Head of caudate nucleus (tissue), 42 donors: ENCODE results near the gene ANKMY2.
A peak's percentile ranks its signal among the peaks of the same experiment; 100 is the strongest.
"Not testable (repeated sequence)": the region's sequence is repeated elsewhere in the genome, so short reads cannot be mapped to it uniquely, and the experiment has no call there.

ENCODE experiments used
- DNase-seq, 42 donors: peaks; one replicate each; pipeline versions ENCODE4 v3.0.0 to v3.0.0-alpha.2; 2020 to 2021; ENCODE audit warnings: mixed read lengths in 7 of 42
- intact Hi-C: fragments of 100-400 bp; cut with DNase I; formaldehyde crosslinking; loops from one replicate; pipeline ENCODE4 v1.15.0; 2022

The ANKMY2 gene

GRCh38 chr7:16661924-16662323 is 16.4 kb upstream of the ANKMY2 start:
- intact Hi-C loops: no loop called here
- DNase-seq: no peak

GRCh38 chr7:16660702-16661464 is 15.3 kb upstream of the ANKMY2 start:
- no peak for DNase-seq
- intact Hi-C loops: no loop called here

- DNase-seq, intact Hi-C loops: not testable (repeated sequence)
Observed at GRCh38 chr7:16659854-16660497, 14.4 kb upstream of the ANKMY2 start.

GRCh38 chr7:16657656-16658279 is 12.2 kb upstream of the ANKMY2 start:
- no peak for DNase-seq
- intact Hi-C loops: no loop called here

GRCh38 chr7:16656141-16656540 is 10.6 kb upstream of the ANKMY2 start:
- intact Hi-C loops: no loop called here

GRCh38 chr7:16655394-16655793 is 9.8 kb upstream of the ANKMY2 start:
- no peak for DNase-seq
- intact Hi-C loops: no loop called here

More at GRCh38 chr7:16656141-16656540, 10.6 kb upstream of the ANKMY2 start:
- no peak for DNase-seq

- intact Hi-C loops: no loop called here
- no peak for DNase-seq
Observed at GRCh38 chr7:16652888-16653287, 7.3 kb upstream of the ANKMY2 start.

GRCh38 chr7:16652240-16652583 is 6.7 kb upstream of the ANKMY2 start:
- intact Hi-C loops: no loop called here
- DNase-seq: no peak

- intact Hi-C loops: no loop called here
Observed at GRCh38 chr7:16651396-16652239, 6.1 kb upstream of the ANKMY2 start.

GRCh38 chr7:16650266-16650665 is 4.7 kb upstream of the ANKMY2 start:
- intact Hi-C loops: no loop called here
- peak in 3 of 42 donors; percentile 11 to 51 (median 16) for DNase-seq

More at GRCh38 chr7:16651396-16652239, 6.1 kb upstream of the ANKMY2 start:
- no peak for DNase-seq

GRCh38 chr7:16649196-16649595 is 3.6 kb upstream of the ANKMY2 start:
- intact Hi-C loops: loop anchor here (5.0 kb wide), 1 partner anchor 227 kb away; the partner anchor contains the start of gene CRPPA
- DNase-seq: peak in 1 of 42 donors; percentile 18

- no peak for DNase-seq
- intact Hi-C loops: loop anchor here (5.0 kb wide), 1 partner anchor 226 kb away; the partner anchor contains the start of gene CRPPA
Observed at GRCh38 chr7:16648551-16648950, 3.0 kb upstream of the ANKMY2 start.

GRCh38 chr7:16647435-16647960 is 1.9 kb upstream of the ANKMY2 start:
- intact Hi-C loops: loop anchor here (5.0 kb wide), 1 partner anchor 225 kb away; the partner anchor contains the start of gene CRPPA
- DNase-seq: peak in 1 of 42 donors; percentile 13

GRCh38 chr7:16646472-16647072 is 1.0 kb upstream of the ANKMY2 start:
- intact Hi-C loops: loop anchor here (5.0 kb wide), 1 partner anchor 224 kb away; the partner anchor contains the start of gene CRPPA
- peak in 28 of 42 donors; percentile 5 to 65 (median 30) for DNase-seq

GRCh38 chr7:16644636-16645592 is 640 bp downstream of the ANKMY2 start:
- peak; percentile 16 to 76 (median 52) for DNase-seq
- intact Hi-C loops: loop anchor here (5.0 kb wide), 1 partner anchor 223 kb away; the partner anchor contains the start of gene CRPPA

GRCh38 chr7:16644157-16644556 is 1.4 kb downstream of the ANKMY2 start:
- intact Hi-C loops: no loop called here
- DNase-seq: no peak
